GM18502 (cell line): ENCODE results near the gene LTA.

Experiments used
- ATAC-seq: cut with Tn5 transposase; IDR thresholded peaks from one replicate; pipeline ENCODE4 v1.9.1; 2021; ENCODE audit warnings: mild to moderate bottlenecking; ENCODE audit not compliant: unreplicated experiment, poor library complexity

Gene LTA

GRCh38 chr6:31572041-31572911, at the start of gene LTA:
LTA (plus strand) TSS chr6:31572289; CDS start chr6:31572743, 454 bp downstream.
- ATAC-seq, result no peak

DNA sequence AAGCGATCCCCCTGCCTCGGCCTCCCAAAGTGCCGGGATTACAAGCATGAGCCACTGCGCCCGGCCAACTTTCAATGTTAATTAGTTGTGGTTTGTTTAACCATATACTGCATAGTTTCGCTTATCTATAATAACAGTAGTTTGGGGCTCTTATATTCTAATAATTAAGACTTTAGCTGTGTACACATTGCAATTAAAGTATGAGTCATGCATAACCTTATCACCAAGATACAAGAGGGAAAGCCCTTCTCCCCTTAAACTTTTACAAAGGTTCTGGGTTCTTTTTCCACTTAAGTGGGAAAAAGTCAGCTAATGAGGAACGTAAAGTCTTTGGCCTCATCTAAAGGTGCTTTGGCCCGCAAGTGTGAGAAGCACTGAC, 46.5 kb upstream of the LTA start:
- no peak for ATAC-seq

DNA sequence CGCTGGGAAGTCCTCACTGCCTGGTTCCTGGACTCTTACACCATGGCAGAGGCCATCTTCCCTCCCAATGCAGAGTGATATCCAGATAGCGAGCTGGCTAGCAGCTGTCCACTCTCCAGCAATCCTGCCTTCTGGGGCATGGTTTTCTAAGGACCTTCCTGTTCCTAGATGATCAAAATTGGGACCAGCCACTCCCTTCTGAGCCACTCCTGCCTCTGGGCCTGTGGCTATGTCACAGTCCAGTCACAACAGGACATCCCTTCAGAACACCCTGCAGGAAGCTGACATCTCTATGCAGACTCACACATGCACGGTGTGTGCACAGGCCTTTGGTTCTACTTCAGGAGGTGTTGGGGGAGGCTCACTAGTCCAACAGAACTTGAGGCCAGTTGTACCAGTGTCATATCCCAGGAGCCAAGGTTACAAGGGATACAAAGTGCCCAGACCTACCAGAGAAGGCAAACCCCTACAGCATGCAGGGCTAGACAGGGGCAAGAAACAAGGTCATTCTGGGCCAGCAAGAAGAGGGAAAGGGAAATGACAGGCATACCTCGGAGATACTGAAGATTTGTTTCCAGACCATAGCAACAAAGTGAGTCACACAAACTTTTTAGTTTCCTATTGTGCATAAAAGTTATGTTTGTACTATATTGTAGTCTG, 46.0 kb upstream of the LTA start:
- no peak for ATAC-seq

DNA sequence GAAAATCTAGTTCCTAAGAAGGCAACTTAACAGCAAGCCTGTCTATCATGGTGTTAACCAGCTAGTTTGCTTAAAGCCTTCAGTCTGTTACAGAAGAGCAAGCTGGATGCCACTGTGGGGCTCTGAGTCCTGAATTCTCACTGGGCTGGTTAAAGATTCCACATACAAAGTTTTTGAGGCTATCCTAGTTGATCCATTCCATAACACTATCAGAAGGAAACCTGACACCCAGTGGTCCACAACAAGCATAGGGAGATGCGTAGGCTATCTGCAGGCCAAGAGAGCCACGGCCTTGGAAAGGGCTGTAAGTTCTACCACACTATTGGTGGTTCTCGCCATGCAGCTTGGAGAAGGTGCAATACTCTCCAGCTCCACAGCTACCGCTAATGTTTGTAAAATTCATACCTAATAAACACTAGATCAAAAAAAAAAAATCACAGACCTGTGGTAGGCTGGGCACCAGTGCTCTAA, 43.7 kb upstream of the LTA start:
- no peak for ATAC-seq

GRCh38 chr6:31528821-31529328, 43.2 kb upstream of the LTA start, which contains the start of gene MCCD1:
MCCD1 (plus strand) TSS chr6:31528962; CDS start chr6:31529015, 53 bp downstream.
- ATAC-seq, result no peak

GRCh38 chr6:31529329-31530150, 42.5 kb upstream of the LTA start:
- ATAC-seq, result no peak

DNA sequence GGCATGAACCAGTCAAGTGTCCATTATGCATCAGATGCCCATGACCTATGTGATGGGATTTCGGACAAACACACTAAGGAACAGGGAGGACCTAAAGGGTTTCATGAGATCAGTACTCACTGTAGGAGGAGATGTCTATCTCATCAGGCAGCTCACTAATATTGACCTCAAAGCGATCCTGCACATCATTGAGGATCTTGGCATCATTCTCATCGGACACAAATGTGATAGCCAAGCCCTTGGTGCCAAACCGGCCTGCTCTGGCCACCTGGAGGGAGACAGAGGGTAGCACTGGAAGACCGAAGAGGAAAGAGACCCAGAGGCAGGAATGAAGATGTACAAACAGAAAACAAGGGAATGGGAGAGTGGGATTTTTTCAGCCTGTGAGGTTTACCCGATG, 41.4 kb upstream of the LTA start:
- no peak for ATAC-seq

DNA sequence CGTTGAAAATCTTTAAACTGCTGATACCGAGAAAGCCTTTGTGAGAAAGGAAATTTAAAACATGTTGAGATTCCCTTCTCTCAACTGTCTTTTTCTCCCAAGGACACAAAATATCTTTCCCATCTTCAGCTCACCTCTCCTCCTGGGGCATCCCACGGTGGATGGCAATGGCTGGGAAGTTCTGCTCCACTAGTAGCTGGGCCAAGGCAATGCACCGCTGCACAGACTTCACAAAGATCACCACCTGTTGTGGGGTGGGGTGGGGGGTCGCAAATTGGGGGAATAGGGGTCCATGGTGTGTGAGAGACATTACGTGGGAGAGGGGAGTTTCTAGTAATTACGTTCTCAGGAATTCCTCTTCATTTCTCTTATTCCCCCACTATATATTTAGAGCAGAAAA, 40.9 kb upstream of the LTA start:
- ATAC-seq, result no peak

GRCh38 chr6:31531771-31532643, 40.1 kb upstream of the LTA start:
- ATAC-seq, result no peak

DNA sequence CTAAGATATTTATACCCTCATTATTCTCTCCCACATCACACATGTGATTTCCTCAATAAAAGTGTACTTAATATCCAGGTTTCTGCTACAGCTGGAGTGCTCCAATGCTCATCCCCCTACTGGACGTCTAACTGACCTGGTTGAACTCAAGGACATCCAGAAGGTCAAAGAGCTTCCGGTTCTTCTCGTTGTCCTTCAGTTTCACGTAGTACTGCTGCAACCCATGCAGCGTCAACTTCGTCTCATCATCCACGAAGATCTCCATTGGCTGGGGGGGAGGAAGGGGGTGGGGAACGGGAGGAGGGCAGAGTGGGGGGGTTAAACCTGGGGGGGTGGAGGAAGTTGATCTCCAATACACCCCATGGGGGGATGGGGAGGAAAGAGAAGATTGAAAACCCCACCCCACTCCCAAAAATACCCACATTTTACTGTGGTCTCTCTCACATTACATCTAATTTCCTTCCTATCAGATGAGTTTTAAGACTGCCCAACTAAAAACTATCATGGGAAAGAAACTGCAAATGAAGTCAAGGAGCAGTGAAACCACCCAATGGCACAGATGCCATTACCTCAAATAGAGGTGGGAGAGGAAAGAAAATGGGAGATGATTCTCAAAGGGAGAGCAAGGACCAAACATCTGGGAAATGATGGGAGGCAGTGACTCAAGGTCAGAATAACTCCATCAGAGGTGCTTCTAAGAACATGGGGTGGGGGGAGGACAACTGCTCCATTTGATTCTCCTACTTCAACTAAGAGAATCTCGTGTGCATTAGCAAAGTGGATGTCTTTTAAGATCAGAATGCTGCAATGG, 39.2 kb upstream of the LTA start:
- ATAC-seq, result no peak

GRCh38 chr6:31533455-31533841, 38.6 kb upstream of the LTA start:
- no peak for ATAC-seq

DNA sequence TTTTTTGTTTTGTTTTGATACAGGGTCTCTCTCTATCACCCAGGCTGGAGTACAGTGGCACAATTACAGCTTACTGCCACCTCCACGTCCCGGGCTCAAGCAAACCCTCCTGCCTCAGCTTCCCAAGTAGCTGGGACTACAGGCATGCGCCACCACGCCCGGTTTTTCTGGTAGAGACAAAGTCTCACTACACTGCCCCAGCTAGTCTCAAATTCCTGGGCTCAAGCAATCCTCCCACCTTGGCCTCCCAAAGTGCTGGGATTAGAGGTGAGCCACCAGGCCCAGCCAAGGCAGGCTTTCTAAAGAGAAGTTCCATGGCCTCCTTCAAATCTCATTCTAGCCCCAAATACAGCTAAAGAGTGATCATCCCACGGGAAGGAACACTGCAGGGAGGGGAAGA, 38.1 kb upstream of the LTA start:
- no peak for ATAC-seq

GRCh38 chr6:31534521-31535040, 37.5 kb upstream of the LTA start:
- no peak for ATAC-seq

GRCh38 chr6:31535538-31536324, 36.4 kb upstream of the LTA start:
- no peak for ATAC-seq

- ATAC-seq, result no peak
Observed at GRCh38 chr6:31538805-31539400, 33.2 kb upstream of the LTA start.

DNA sequence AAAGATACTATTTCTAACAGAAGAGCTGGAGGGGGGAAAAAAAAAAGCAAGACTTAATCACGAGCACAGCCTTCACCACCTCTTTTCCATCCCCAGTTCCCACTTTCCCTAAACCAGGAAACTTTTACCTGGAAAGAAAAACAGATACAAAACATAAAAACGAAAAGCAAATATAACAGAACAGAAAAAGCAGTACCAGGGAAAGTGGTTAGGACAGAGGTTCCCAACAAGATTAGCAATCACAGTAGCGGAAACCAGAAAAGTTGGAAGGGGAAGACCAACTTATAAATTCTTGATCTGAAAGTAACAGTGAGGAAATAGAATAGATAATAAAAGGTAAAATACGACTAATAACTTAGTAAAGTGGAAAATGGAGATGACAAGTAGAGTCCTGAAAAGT, 31.4 kb upstream of the LTA start:
- no peak for ATAC-seq

GRCh38 chr6:31541059-31541657, 30.9 kb upstream of the LTA start:
- no peak for ATAC-seq
